ENCODE results near the gene LYPD8.
"Not testable (repeated sequence)": the region's sequence is repeated elsewhere in the genome, so short reads cannot be mapped to it uniquely, and the experiment has no call there.

The LYPD8 gene

GRCh38 chr1:248792342-248792741 lies 36.8 kb upstream of the LYPD8 start:
- TF ChIP-seq EZH2phosphoT487 (IDR thresholded peaks at IDR 0.05; ENCODE audit: borderline replicate concordance, low read length) (no peak), CTCF (IDR thresholded peaks at IDR 0.05; ENCODE audit: low read depth, low read length, poor library complexity, severe bottlenecking) (no peak)
- Histone ChIP-seq H3K27ac (ENCODE audit: low read depth, low read length) (peak overlapping the region; percentile 5; the same call in 1 of the 2 replicates), H3K4me2 (ENCODE audit: low read length) (peak overlapping the region; percentile 47), H3K36me3 (ENCODE audit: control insufficient read depth, low read length) (no peaks in the 10 kb centered on the region), H3K4me1 (ENCODE audit: control insufficient read depth, low read length) (peaks cover 15% of the 10 kb centered on the region), H3K27me3 (ENCODE audit: control insufficient read depth, low read length) (no peaks in the 10 kb centered on the region), H3K9me2 (replicated peaks; ENCODE audit: control insufficient read depth, low read length) (no peaks in the 10 kb centered on the region), H3K4me3 (ENCODE audit: low read length) (peak overlapping the region; percentile 2; the same call in 1 of the 2 replicates), H3K79me2 (ENCODE audit: control insufficient read depth, low read length) (no peaks in the 10 kb centered on the region), H3F3A (ENCODE audit: control insufficient read depth, insufficient read depth) (no peaks in the 10 kb centered on the region), H3K9me3 (ENCODE audit: control insufficient read depth, insufficient read depth, low read length) (no peaks in the 10 kb centered on the region), H4K20me1 (ENCODE audit: control insufficient read depth, insufficient read depth, low read depth, low read length) (no peaks in the 10 kb centered on the region)

- Histone ChIP-seq H3K4me1 (ENCODE audit: control insufficient read depth, low read length) (peaks cover 15% of the 10 kb centered on the region), H3K4me3 (ENCODE audit: low read length) (no peak overlapping the region), H3K27ac (ENCODE audit: low read depth, low read length) (no peak overlapping the region), H3K27me3 (ENCODE audit: control insufficient read depth, low read length) (0 out of 2 replicates have a peak, but pooled peaks cover 5% of the 10 kb centered on the region), H3K36me3 (ENCODE audit: control insufficient read depth, low read length) (no peaks in the 10 kb centered on the region), H4K20me1 (ENCODE audit: control insufficient read depth, insufficient read depth, low read depth, low read length) (no peaks in the 10 kb centered on the region), H3K4me2 (ENCODE audit: low read length) (no peak overlapping the region), H3K9me3 (ENCODE audit: control insufficient read depth, insufficient read depth, low read length) (no peaks in the 10 kb centered on the region), H3K9me2 (replicated peaks; ENCODE audit: control insufficient read depth, low read length) (no peaks in the 10 kb centered on the region), H3F3A (ENCODE audit: control insufficient read depth, insufficient read depth) (no peaks in the 10 kb centered on the region), H3K79me2 (ENCODE audit: control insufficient read depth, low read length) (no peaks in the 10 kb centered on the region)
- TF ChIP-seq CTCF (IDR thresholded peaks at IDR 0.05; ENCODE audit: low read depth, low read length, poor library complexity, severe bottlenecking) (no peak), EZH2phosphoT487 (IDR thresholded peaks at IDR 0.05; ENCODE audit: borderline replicate concordance, low read length) (no peak)
These were observed 35.5 kb upstream of the LYPD8 start for GRCh38 chr1:248791010-248791409.

GRCh38 chr1:248790456-248790855 lies 34.9 kb upstream of the LYPD8 start:
- Histone ChIP-seq H3K9me3 (ENCODE audit: control insufficient read depth, insufficient read depth, low read length) (no peaks in the 10 kb centered on the region), H3K9me2 (replicated peaks; ENCODE audit: control insufficient read depth, low read length) (no peaks in the 10 kb centered on the region), H3K79me2 (ENCODE audit: control insufficient read depth, low read length) (no peaks in the 10 kb centered on the region), H3K4me2 (ENCODE audit: low read length) (no peak overlapping the region), H3K4me3 (ENCODE audit: low read length) (no peak overlapping the region), H3F3A (ENCODE audit: control insufficient read depth, insufficient read depth) (no peaks in the 10 kb centered on the region), H3K27ac (ENCODE audit: low read depth, low read length) (no peak overlapping the region), H3K36me3 (ENCODE audit: control insufficient read depth, low read length) (no peaks in the 10 kb centered on the region), H4K20me1 (ENCODE audit: control insufficient read depth, insufficient read depth, low read depth, low read length) (no peaks in the 10 kb centered on the region), H3K4me1 (ENCODE audit: control insufficient read depth, low read length) (peaks cover 15% of the 10 kb centered on the region), H3K27me3 (ENCODE audit: control insufficient read depth, low read length) (0 out of 2 replicates have a peak, but pooled peaks cover 5% of the 10 kb centered on the region)
- TF ChIP-seq EZH2phosphoT487 (IDR thresholded peaks at IDR 0.05; ENCODE audit: borderline replicate concordance, low read length) (no peak), CTCF (IDR thresholded peaks at IDR 0.05; ENCODE audit: low read depth, low read length, poor library complexity, severe bottlenecking) (no peak)

GRCh38 chr1:248789337-248789736 lies 33.8 kb upstream of the LYPD8 start:
- not testable (repeated sequence) for H3K9me2 ChIP-seq (replicated peaks; ENCODE audit: control insufficient read depth, low read length); H3K27ac ChIP-seq (ENCODE audit: low read depth, low read length); H3F3A ChIP-seq (ENCODE audit: control insufficient read depth, insufficient read depth); H3K4me2 ChIP-seq (ENCODE audit: low read length); H3K9me3 ChIP-seq (ENCODE audit: control insufficient read depth, insufficient read depth, low read length); H3K36me3 ChIP-seq (ENCODE audit: control insufficient read depth, low read length); H3K4me3 ChIP-seq (ENCODE audit: low read length); H4K20me1 ChIP-seq (ENCODE audit: control insufficient read depth, insufficient read depth, low read depth, low read length); H3K79me2 ChIP-seq (ENCODE audit: control insufficient read depth, low read length); H3K27me3 ChIP-seq (ENCODE audit: control insufficient read depth, low read length)
- peaks cover 15% of the 10 kb centered on the region for H3K4me1 ChIP-seq (ENCODE audit: control insufficient read depth, low read length)

All from DOHH2 (cell line).